ENCODE data around the gene LRRC27.

DNA sequence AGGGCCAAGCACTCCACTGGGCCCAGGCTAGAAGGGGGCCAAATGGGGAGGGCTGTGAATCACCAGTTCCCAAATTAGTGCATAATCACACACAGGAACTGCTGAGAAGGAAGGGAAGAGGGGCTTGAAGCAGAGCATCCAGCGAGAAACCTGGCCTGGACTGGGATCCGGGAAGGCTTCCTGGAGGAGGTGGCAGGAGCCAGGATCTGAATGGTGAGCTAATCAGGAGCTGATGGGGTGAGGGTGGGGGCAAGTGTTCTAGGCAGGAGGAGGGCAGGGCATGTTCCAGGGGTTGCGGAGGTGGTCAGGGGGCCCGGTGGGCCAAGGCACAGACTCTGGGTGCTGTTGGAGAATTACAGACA is 77.7 kb downstream of the LRRC27 start:
- TF ChIP-seq REST (IDR thresholded peaks at IDR 0.05; ENCODE audit: low read depth) (no peak), EZH2 (IDR thresholded peaks at IDR 0.05) (no peak), CTCF (IDR thresholded peaks at IDR 0.05 in 2 of 3, conservative IDR thresholded peaks at IDR 0.05 in 1 of 3; ENCODE audit: borderline replicate concordance in 1 of 3, insufficient read depth in 1 of 3, low read depth in 2 of 3, low read length in 2 of 3) (no peak), SIN3A (IDR thresholded peaks at IDR 0.05; ENCODE audit: low read depth) (no peak), POLR2AphosphoS5 (IDR thresholded peaks at IDR 0.05; ENCODE audit: low read depth, low read length) (no peak), POLR2A (IDR thresholded peaks at IDR 0.05; ENCODE audit: borderline replicate concordance, extremely low read depth, insufficient read depth, insufficient read length) (no peak), YY1 (IDR thresholded peaks at IDR 0.05; ENCODE audit: extremely low read depth, insufficient replicate concordance, low read depth, low read length) (no peak), RAD21 (IDR thresholded peaks at IDR 0.05; ENCODE audit: low read depth) (no peak), CBX3 (IDR thresholded peaks at IDR 0.05; ENCODE audit: low read depth) (no peak), JUND (IDR thresholded peaks at IDR 0.05) (no peak), FOSL1 (IDR thresholded peaks at IDR 0.05; ENCODE audit: low read depth) (no peak)
